SK-N-SH treated with all-trans-retinoic acid at 6 μM for 48 hours (cell line): Measurements from ENCODE around the gene PCF11.

ENCODE experiments used
- SNAI2 ChIP-seq: fragments of 250-450 bp; sonication (Bioruptor Pico); IDR thresholded peaks from 2 replicates; pipeline ENCODE4 v1.5.0; 2020; ENCODE audit warnings: mild to moderate bottlenecking, moderate library complexity
- ZNF8 ChIP-seq: fragments of 450-650 bp; formaldehyde crosslinking; IDR thresholded peaks from 2 replicates; pipeline ENCODE4 v1.5.0; 2020; ENCODE audit warnings: mild to moderate bottlenecking, moderate library complexity
- TF ChIP-seq, protein P1 (sequence below): fragments of 250-450 bp; sonication (Bioruptor Pico); IDR thresholded peaks from 2 replicates; pipeline ENCODE4 v1.5.0; 2020; ENCODE audit warnings: mild to moderate bottlenecking, moderate library complexity

DNA sequence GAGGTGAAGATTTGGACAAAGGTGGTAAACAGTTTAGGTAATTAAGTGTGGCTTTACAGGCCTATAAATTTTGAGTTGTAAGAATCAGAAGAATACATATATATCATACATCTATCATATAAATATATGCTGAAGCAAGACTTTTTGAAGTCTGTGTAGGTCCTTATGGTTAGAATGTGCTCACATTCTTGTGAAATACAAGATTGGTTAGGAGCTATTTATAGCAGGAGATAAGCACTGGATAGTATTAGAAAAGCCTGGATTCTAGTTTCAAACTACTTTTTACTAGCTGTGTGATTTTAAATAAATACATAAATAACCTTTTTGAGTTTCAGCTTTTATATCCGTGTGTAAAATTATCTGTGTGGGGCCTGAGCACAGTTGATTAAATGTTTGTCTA lies 78.9 kb downstream of the PCF11 start:
- TF ChIP-seq ZNF8 (CRISPR knock-in tag) = no peak
- TF ChIP-seq, protein P1, sequence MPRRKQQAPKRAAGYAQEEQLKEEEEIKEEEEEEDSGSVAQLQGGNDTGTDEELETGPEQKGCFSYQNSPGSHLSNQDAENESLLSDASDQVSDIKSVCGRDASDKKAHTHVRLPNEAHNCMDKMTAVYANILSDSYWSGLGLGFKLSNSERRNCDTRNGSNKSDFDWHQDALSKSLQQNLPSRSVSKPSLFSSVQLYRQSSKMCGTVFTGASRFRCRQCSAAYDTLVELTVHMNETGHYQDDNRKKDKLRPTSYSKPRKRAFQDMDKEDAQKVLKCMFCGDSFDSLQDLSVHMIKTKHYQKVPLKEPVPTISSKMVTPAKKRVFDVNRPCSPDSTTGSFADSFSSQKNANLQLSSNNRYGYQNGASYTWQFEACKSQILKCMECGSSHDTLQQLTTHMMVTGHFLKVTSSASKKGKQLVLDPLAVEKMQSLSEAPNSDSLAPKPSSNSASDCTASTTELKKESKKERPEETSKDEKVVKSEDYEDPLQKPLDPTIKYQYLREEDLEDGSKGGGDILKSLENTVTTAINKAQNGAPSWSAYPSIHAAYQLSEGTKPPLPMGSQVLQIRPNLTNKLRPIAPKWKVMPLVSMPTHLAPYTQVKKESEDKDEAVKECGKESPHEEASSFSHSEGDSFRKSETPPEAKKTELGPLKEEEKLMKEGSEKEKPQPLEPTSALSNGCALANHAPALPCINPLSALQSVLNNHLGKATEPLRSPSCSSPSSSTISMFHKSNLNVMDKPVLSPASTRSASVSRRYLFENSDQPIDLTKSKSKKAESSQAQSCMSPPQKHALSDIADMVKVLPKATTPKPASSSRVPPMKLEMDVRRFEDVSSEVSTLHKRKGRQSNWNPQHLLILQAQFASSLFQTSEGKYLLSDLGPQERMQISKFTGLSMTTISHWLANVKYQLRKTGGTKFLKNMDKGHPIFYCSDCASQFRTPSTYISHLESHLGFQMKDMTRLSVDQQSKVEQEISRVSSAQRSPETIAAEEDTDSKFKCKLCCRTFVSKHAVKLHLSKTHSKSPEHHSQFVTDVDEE (CRISPR knock-in tag) = no peak
- no peak for TF ChIP-seq SNAI2 (CRISPR knock-in tag)
